T-helper 17 cell (primary cell): ENCODE measurements around the gene NME3. TPM values are rescaled to one million over a fixed set of nuclear protein-coding genes. Genes with fewer than 3 reads are reported as not detected.

ENCODE experiments used
- ATAC-seq: fragments of 150-1000 bp; cut with Tn5 transposase; 2 replicates; pipeline ENCODE4 v1.10.0; 2021; ENCODE audit warnings: mild to moderate bottlenecking, moderate library complexity
- DNase-seq, 3 donors: peaks; one replicate each; pipeline versions ENCODE4 v3.0.0 to v3.0.0-alpha.2; 2020 to 2021
- H3K9me3 ChIP-seq: one replicate; pipeline ENCODE4 v1.7.0; 2013; ENCODE audit warnings: low read length, mild to moderate bottlenecking; ENCODE audit not compliant: control insufficient read depth, poor library complexity, severe bottlenecking
- H3K27ac Mint-ChIP-seq: one replicate; pipeline ENCODE4 v1.8.0; 2022; ENCODE audit warnings: mild to moderate bottlenecking, moderate library complexity, mixed read lengths
- H3K27me3 Mint-ChIP-seq: one replicate; pipeline ENCODE4 v1.8.0; 2022; ENCODE audit warnings: mixed read lengths
- H3K36me3 Mint-ChIP-seq: one replicate; pipeline ENCODE4 v1.8.0; 2022; ENCODE audit warnings: low read depth, mixed read lengths
- H3K4me1 Mint-ChIP-seq: one replicate; pipeline ENCODE4 v1.8.0; 2022; ENCODE audit warnings: mild to moderate bottlenecking, mixed read lengths
- H3K4me3 Mint-ChIP-seq: one replicate; pipeline ENCODE4 v1.8.0; 2022; ENCODE audit warnings: mild to moderate bottlenecking, moderate library complexity, mixed read lengths
- total RNA-seq, 4 donors: library from RNA in 2 of 4; stranded (reverse) in 2 of 4; gene quantifications; one replicate each; pipeline ENCODE4 v1.2.3 and lab custom pipeline; 2022 to 2026

NME3 gene
- total RNA-seq, 2 donors from 2014 or later = 54.0 to 61.9 TPM

DNA sequence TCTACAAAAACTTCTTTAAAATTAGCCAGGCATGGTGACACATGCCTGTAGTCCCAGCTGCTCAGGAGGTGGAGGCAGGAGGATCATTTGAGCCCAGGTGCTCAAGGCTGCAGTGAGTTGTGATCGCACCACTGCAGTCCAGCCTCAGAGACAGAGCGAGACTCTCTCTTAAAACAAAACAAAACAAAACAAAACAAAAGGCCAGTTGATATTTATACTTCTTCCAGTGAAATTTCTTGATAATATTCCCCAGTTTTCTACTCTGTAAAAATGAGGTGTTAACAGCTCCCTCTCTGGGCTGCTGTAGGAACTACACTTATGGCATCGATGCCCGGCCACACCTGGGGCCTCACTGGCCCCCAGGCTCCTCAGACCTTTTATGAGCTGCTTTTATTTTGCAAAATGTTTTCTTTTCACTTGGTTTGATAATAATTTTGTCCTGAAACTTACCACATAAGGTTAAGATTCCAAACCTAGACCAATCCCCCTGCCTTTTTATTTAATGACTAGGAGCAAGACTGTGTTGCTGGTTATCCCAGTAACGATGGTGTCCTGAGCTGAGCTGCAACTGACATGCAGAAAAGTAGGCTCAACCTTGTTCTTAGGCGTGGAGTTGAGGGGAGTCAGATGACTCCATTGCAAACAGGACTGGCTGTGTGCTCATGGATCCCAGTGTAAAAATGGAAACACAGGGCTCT lies 47.7 kb downstream of the NME3 start:
- Mint-ChIP-seq H3K27ac (no peak overlapping the region), H3K36me3 (peaks cover 5% of the 10 kb centered on the region), H3K4me1 (peaks cover 32% of the 10 kb centered on the region), H3K27me3 (no peaks in the 10 kb centered on the region), H3K4me3 (peak overlapping the region; percentile 39)
- DNase-seq (peak in 1 of 3 donors; percentile 37), ATAC-seq (peak; percentile 54)
- H3K9me3 ChIP-seq = no peaks in the 10 kb centered on the region

DNA sequence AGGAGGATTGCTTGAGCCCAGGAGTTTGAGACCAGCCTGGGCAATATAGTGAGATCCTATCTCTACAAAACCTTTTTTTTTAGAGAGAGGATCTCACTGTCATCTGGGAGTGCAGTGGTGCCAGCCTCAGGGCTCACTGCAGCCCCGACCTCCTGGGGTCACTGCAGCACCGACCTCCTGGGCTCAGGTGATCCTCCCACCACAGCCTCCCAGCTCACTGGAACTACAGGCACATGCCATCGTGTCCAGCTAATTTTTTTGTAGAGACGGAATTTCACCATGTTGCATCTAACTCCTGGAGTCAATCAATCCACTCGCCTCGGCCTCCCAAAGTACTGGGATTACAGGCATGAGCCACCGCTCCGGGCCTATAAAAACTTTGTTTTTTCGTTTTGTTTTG lies 50.0 kb downstream of the NME3 start:
- no peak overlapping the region for H3K4me3 Mint-ChIP-seq
- H3K27ac Mint-ChIP-seq = peak overlapping the region; percentile 96
- no peak for DNase-seq
- no peak for ATAC-seq
- H3K36me3 Mint-ChIP-seq = no peaks in the 10 kb centered on the region
- no peaks in the 10 kb centered on the region for H3K27me3 Mint-ChIP-seq
- H3K4me1 Mint-ChIP-seq = peaks cover 25% of the 10 kb centered on the region
- H3K9me3 ChIP-seq = no peaks in the 10 kb centered on the region

Other genes with a start within 250 kb of the NME3 start
- gene TMEM204, start 237.9 kb downstream of the NME3 start, total RNA-seq = 10 to 100 TPM; 22.2 to 23.4 TPM
- 1 to 10 TPM; 5.5 to 7.9 TPM for gene IFT140, start 159.5 kb downstream of the NME3 start, total RNA-seq
- gene CRAMP1, start 159.2 kb downstream of the NME3 start, total RNA-seq = 10 to 100 TPM; 22.8 to 28.6 TPM
- gene JPT2, start 93.3 kb downstream of the NME3 start, total RNA-seq = 10 to 100 TPM; 11.6 to 14.4 TPM
- gene MAPK8IP3, start 65.3 kb downstream of the NME3 start, total RNA-seq = 100 to 1,000 TPM; 221 to 247 TPM
- gene EME2, start 1.3 kb upstream of the NME3 start, total RNA-seq = 10 to 100 TPM; 30.6 to 30.8 TPM
- 10 to 100 TPM; 45.1 to 57.5 TPM for gene MRPS34, start 1.6 kb upstream of the NME3 start, total RNA-seq
- gene SPSB3, start 11.0 kb upstream of the NME3 start, total RNA-seq = 100 to 1,000 TPM in 1 of 2 donors, 10 to 100 TPM in 1; 92.2 to 101 TPM
- 10 to 100 TPM; 41.7 to 44.9 TPM for gene NUBP2, start 11.4 kb upstream of the NME3 start, total RNA-seq
- gene IGFALS, start 22.2 kb upstream of the NME3 start, total RNA-seq = under 1 TPM; 0.25 to 0.55 TPM
- gene HAGH, start 55.3 kb upstream of the NME3 start, total RNA-seq = 10 to 100 TPM; 35.8 to 37.9 TPM
- 1 to 10 TPM; 6.1 to 7.9 TPM for gene FAHD1, start 55.7 kb upstream of the NME3 start, total RNA-seq
- not detected for gene MEIOB, start 100.6 kb upstream of the NME3 start, total RNA-seq
- not detected for gene HS3ST6, start 146.9 kb upstream of the NME3 start, total RNA-seq
- 1 to 10 TPM; 3.8 to 4.9 TPM for gene MSRB1, start 171.7 kb upstream of the NME3 start, total RNA-seq
- not detected for gene RPL3L, start 183.1 kb upstream of the NME3 start, total RNA-seq
- 10 to 100 TPM; 57.7 to 58.1 TPM for gene NDUFB10, start 188.0 kb upstream of the NME3 start, total RNA-seq
- 1,000 to 10,000 TPM; 3,200 to 3,361 TPM for gene RPS2, start 193.3 kb upstream of the NME3 start, total RNA-seq
- not detected for gene RNF151, start 195.3 kb upstream of the NME3 start, total RNA-seq
- gene TBL3, start 200.5 kb upstream of the NME3 start, total RNA-seq = 10 to 100 TPM; 19.5 to 20.8 TPM
- under 1 TPM; 0.40 to 0.78 TPM for gene NOXO1, start 209.9 kb upstream of the NME3 start, total RNA-seq
- gene GFER, start 212.7 kb upstream of the NME3 start, total RNA-seq = 10 to 100 TPM; 16.2 to 22.1 TPM
- gene SYNGR3, start 218.4 kb upstream of the NME3 start, total RNA-seq = 1 to 10 TPM; 7.3 to 8.1 TPM
- gene ZNF598, start 238.3 kb upstream of the NME3 start, total RNA-seq = 10 to 100 TPM; 45.2 to 46.7 TPM
- 1 to 10 TPM in 1 of 2 donors, not detected in 1; 2.0 TPM for gene NPW, start 248.2 kb upstream of the NME3 start, total RNA-seq